Stimulated activated CD4-positive, alpha-beta T cell treated with anti-CD3 and anti-CD28 coated beads, Interleukin-4, amount 100 ng/mL, for 24 hours (primary cell): ENCODE results near the gene TVP23C.
"Not testable (repeated sequence)": the region's sequence is repeated elsewhere in the genome, so short reads cannot be mapped to it uniquely, and the experiment has no call there.

ENCODE experiments used
- DNase-seq: peaks from one replicate; pipeline ENCODE4 v3.0.0-alpha.2; 2020

Gene TVP23C

GRCh38 chr17:15563375-15563857 lies at the start of gene TVP23C:
Gene TVP23C, minus strand, starts transcription at chr17:15563483. Its CDS starts 35 bp downstream, at chr17:15563448.
- DNase-seq, result peak; percentile 64

GRCh38 chr17:15592960-15593359 lies 29.7 kb upstream of the TVP23C start:
- not testable (repeated sequence) for DNase-seq

- DNase-seq, result not testable (repeated sequence)
Observed at GRCh38 chr17:15591986-15592385, 28.7 kb upstream of the TVP23C start.

- DNase-seq, result not testable (repeated sequence)
Observed at GRCh38 chr17:15590844-15591243, 27.6 kb upstream of the TVP23C start.

- DNase-seq, result peak; percentile 18
Observed at GRCh38 chr17:15589544-15590536, 26.6 kb upstream of the TVP23C start.

- DNase-seq, result not testable (repeated sequence)
Observed at GRCh38 chr17:15588017-15588416, 24.7 kb upstream of the TVP23C start.

GRCh38 chr17:15583313-15583712 lies 20.0 kb upstream of the TVP23C start:
- DNase-seq, result not testable (repeated sequence)

- not testable (repeated sequence) for DNase-seq
Observed at GRCh38 chr17:15581462-15581861, 18.2 kb upstream of the TVP23C start.

- DNase-seq, result not testable (repeated sequence)
Observed at GRCh38 chr17:15576848-15577247, 13.6 kb upstream of the TVP23C start.

GRCh38 chr17:15574660-15575059 lies 11.4 kb upstream of the TVP23C start:
- DNase-seq, result not testable (repeated sequence)

- DNase-seq, result not testable (repeated sequence)
Observed at GRCh38 chr17:15573870-15574269, 10.6 kb upstream of the TVP23C start.

GRCh38 chr17:15562613-15563374 lies 489 bp downstream of the TVP23C start:
- DNase-seq, result not testable (repeated sequence)

- not testable (repeated sequence) for DNase-seq
Observed at GRCh38 chr17:15561439-15561838, 1.8 kb downstream of the TVP23C start.

GRCh38 chr17:15558403-15559105 lies 4.7 kb downstream of the TVP23C start:
- DNase-seq, result not testable (repeated sequence)

GRCh38 chr17:15557334-15557832 lies 5.9 kb downstream of the TVP23C start:
- not testable (repeated sequence) for DNase-seq

- DNase-seq, result not testable (repeated sequence)
Observed at GRCh38 chr17:15552932-15553331, 10.4 kb downstream of the TVP23C start.

- not testable (repeated sequence) for DNase-seq
Observed at GRCh38 chr17:15549552-15549951, 13.7 kb downstream of the TVP23C start.

GRCh38 chr17:15546604-15547003 lies 16.7 kb downstream of the TVP23C start:
- not testable (repeated sequence) for DNase-seq

GRCh38 chr17:15540371-15541219 lies 22.7 kb downstream of the TVP23C start:
- DNase-seq, result not testable (repeated sequence)

- DNase-seq, result not testable (repeated sequence)
Observed at GRCh38 chr17:15533122-15533521, 30.2 kb downstream of the TVP23C start.
